ENCODE data around the gene SLC25A18.

The SLC25A18 gene

GRCh38 chr22:17581631-17582030 lies 18.3 kb downstream of the SLC25A18 start:
- Histone ChIP-seq H3K36me3 (no peaks in the 10 kb centered on the region), H3K9me3 (no peaks in the 10 kb centered on the region), H3K4me3 (ENCODE audit: low read depth, low read length) (no peak overlapping the region), H3K27me3 (no peaks in the 10 kb centered on the region), H3K4me1 (no peaks in the 10 kb centered on the region)
- TF ChIP-seq CTCF (IDR thresholded peaks at IDR 0.05; ENCODE audit: low read depth, low read length), result no peak
- no peak for DNase-seq

- DNase-seq, result no peak
- H3K36me3 ChIP-seq, result no peaks in the 10 kb centered on the region
- no peaks in the 10 kb centered on the region for H3K9me3 ChIP-seq
- no peak for TF ChIP-seq CTCF (IDR thresholded peaks at IDR 0.05; ENCODE audit: low read depth, low read length)
- H3K4me1 ChIP-seq, result no peaks in the 10 kb centered on the region
- H3K27me3 ChIP-seq, result no peaks in the 10 kb centered on the region
- no peak overlapping the region for H3K4me3 ChIP-seq (ENCODE audit: low read depth, low read length)
These were observed 19.9 kb downstream of the SLC25A18 start for GRCh38 chr22:17583151-17583550.

GRCh38 chr22:17586831-17587440 lies 23.6 kb downstream of the SLC25A18 start:
- no peak for TF ChIP-seq CTCF (IDR thresholded peaks at IDR 0.05; ENCODE audit: low read depth, low read length)

GRCh38 chr22:17587629-17588028 lies 24.3 kb downstream of the SLC25A18 start:
- H3K36me3 ChIP-seq, result peaks cover 12% of the 10 kb centered on the region
- H3K27me3 ChIP-seq, result no peaks in the 10 kb centered on the region
- H3K4me1 ChIP-seq, result no peaks in the 10 kb centered on the region
- no peak for DNase-seq
- no peak overlapping the region for H3K4me3 ChIP-seq (ENCODE audit: low read depth, low read length)
- no peaks in the 10 kb centered on the region for H3K9me3 ChIP-seq
- TF ChIP-seq CTCF (IDR thresholded peaks at IDR 0.05; ENCODE audit: low read depth, low read length), result no peak

More at GRCh38 chr22:17586831-17587440, 23.6 kb downstream of the SLC25A18 start:
- Histone ChIP-seq H3K27me3 (no peaks in the 10 kb centered on the region), H3K4me3 (ENCODE audit: low read depth, low read length) (no peak overlapping the region), H3K36me3 (peaks cover 6% of the 10 kb centered on the region), H3K4me1 (no peaks in the 10 kb centered on the region), H3K9me3 (no peaks in the 10 kb centered on the region)
- DNase-seq, result no peak

GRCh38 chr22:17588606-17589005 lies 25.3 kb downstream of the SLC25A18 start:
- Histone ChIP-seq H3K4me3 (ENCODE audit: low read depth, low read length) (no peak overlapping the region), H3K36me3 (peaks cover 22% of the 10 kb centered on the region), H3K4me1 (no peaks in the 10 kb centered on the region), H3K27me3 (no peaks in the 10 kb centered on the region), H3K9me3 (no peaks in the 10 kb centered on the region)
- DNase-seq, result no peak
- no peak for TF ChIP-seq CTCF (IDR thresholded peaks at IDR 0.05; ENCODE audit: low read depth, low read length)

GRCh38 chr22:17589810-17590375 lies 26.6 kb downstream of the SLC25A18 start:
- no peak for TF ChIP-seq CTCF (IDR thresholded peaks at IDR 0.05; ENCODE audit: low read depth, low read length)
- H3K36me3 ChIP-seq, result peaks cover 26% of the 10 kb centered on the region
- no peaks in the 10 kb centered on the region for H3K9me3 ChIP-seq
- H3K4me3 ChIP-seq (ENCODE audit: low read depth, low read length), result no peak overlapping the region
- H3K4me1 ChIP-seq, result no peaks in the 10 kb centered on the region
- no peak for DNase-seq
- H3K27me3 ChIP-seq, result no peaks in the 10 kb centered on the region

All from BE2C (cell line).